Suppressor macrophage treated with lipopolysaccharide for 1 hour (primary cell): Measurements from ENCODE around the gene ZNF837.

Source experiments
- DNase-seq, 3 donors: peaks; one replicate each; pipeline ENCODE4 v3.0.0-alpha.2; 2020 to 2022

Gene ZNF837

GRCh38 chr19:58380662-58381459 is at the start of gene ZNF837:
TSS of gene ZNF837 (minus strand) at chr19:58381030. CDS start at chr19:58369332, 11,698 bp downstream.
- DNase-seq, result peak; percentile 99 to 100 (median 100)

DNA sequence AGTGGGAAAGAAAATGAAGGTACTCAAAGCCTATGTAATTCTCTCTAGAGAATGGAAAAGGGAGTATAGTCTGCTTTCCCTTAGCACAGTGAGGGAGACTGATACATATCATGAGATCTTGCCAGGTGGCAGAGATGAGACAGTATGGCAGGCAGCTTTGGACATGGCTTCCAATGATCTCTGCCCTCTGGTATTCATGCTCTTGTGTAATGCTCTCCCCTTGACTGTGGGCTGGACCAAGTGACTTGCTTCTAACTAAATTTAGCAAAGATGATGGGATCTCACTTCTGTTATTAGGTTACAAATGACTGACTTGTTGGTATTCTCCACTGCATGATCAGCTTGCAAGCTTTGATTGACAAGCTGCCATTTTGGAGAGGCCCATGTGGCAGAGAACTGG is 48.9 kb upstream of the ZNF837 start:
- no peak for DNase-seq

DNA sequence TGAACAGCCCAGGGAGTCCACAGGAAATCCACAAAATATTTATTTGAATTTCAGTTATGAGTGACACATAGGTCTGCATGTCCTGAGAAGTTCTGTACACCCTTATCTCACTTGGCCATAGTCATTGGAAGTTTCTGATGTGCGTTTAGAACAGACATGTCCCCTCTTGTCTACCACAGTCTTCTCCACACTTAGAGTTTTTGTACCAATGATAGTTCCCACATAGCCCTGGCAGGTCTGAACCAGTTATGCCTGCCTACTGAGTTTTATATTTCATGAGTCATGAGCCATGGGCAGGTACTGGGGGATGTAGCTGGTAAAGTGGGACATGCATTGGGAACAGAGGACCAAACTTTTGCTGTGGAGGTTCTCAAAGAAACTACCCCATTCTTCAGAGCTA is 47.8 kb upstream of the ZNF837 start:
- DNase-seq, result no peak

- DNase-seq, result no peak
Observed at GRCh38 chr19:58417071-58417470, 36.2 kb upstream of the ZNF837 start.

- DNase-seq, result no peak
Observed at GRCh38 chr19:58416604-58417003, 35.8 kb upstream of the ZNF837 start.

DNA sequence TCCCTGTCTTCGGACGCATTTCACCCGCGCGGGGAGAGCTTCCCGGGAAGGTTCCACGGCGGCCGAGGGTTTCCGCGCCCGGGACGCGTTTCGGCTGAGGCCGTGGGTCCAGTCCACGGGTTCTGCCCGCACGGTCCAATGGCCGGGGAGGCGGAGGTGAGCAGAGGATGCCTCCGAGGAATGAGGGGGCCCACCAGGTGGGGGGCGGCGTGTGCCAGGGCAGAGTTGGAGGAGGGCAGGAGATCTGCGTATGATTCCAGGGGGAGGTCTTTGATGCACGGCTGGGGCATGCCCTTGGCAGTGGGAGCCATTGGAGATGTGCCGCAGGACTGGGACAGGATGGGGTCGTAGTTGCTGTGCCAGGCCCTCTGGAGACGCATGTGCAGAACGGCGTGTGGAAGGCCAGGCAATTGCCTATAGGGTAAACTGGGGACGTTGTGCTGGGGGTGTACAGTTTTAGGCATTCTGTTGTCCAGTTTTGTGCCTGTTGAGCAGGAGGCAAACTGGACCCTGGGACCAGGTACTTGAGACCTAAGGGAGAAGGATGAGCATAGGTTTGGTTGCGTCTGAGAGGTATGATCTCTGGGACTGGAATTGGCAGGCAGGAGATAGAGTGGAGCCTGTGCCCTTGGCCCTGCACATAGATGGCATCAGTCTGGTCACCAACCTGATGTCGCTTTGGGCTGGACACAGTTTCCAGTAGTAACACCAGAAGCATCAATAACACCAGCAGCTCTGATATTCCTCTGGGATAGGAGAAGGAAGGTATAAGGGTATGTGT is 28.4 kb upstream of the ZNF837 start:
- DNase-seq, result peak in 1 of 3 donors; percentile 42

DNA sequence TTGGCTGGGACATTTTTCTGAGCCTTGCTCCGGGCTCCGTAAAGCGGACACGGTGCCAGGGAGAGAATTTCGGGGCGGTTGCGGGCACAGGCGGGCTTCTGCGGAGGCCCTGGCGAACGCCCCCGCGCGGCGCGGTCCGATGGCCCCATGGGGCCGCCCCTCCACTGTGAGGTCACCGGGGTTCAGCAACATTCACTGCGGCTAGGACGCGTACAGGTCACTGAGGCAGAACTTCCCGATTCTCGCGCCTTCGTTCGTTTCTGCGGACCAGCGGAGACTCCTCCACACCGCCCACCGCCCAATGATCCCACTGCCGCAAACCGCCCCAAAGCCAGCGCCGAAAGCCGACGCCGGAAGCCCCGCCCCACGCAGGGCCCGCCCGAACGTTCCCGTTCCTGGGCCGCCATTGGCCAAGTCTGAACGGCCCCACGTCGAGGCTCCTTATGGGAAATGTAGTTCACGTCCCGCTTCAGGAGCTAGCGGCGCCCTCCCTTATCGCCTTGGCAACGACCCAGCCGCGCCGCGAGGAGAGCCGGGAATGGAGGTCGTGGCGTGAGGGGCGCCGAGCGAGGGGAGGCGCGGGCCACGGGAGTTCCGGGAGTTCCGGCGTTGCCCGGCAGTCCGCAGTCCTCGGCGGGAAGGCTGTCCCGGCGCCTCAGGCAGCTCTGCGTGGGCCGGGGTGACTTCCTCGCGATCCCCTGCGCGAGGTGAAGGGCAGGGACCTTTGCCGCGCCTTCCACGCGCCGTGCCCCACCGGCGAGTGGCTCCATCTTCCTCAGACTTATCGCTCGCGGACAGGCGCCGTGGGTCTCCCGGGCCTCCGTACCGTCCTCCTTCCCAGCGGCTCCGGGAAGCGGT is 27.6 kb upstream of the ZNF837 start, which contains the start of gene ZNF584:
Gene ZNF584, plus strand, starts transcription at position 498 of the 858 bp plus-strand sequence. CDS start 499 bp downstream, outside the sequence.
- DNase-seq, result peak; percentile 96 to 98 (median 98)

- DNase-seq, result peak in 1 of 3 donors; percentile 14
Observed at GRCh38 chr19:58407658-58408151, 26.9 kb upstream of the ZNF837 start.

DNA sequence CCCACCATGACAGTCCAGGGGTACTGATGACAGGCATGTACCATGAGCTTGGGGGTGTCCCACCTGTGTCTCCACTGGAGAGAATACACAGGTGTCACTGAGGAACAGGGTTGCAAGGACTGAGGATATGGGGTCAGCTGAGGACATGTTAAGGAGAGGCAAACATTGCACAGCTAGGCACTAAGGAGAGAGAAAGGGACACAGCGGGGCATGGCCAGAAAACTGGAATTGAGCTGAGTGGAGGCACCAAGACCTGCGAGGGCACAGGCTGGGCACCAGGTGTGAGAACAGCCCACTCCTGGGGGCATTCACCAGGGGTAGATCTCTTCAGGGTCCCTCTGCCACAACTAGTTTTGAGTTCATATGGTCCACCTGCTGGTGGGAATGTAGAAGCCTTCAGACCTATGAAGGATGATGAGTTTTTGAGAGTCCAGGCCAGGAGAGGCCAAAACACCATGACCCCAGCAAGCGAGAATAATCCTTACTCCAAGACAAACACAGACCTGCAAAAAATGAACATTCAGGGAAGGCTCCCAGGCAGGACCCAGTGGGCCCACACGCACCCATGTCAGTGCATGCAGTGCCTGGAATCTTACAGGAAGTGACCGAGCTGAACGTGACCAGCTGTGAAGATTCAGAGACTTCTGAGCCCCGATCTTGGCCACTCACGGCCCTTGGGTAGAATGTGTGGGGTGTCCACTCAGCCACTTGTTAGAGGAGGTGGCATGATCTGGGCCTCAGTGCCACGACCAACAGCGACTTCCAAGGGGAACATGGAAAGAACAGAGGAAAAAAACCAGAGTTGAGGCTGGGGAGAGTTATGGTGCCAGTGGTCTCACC is 26.2 kb upstream of the ZNF837 start:
- DNase-seq, result peak in 2 of 3 donors; percentile 21 to 27

DNA sequence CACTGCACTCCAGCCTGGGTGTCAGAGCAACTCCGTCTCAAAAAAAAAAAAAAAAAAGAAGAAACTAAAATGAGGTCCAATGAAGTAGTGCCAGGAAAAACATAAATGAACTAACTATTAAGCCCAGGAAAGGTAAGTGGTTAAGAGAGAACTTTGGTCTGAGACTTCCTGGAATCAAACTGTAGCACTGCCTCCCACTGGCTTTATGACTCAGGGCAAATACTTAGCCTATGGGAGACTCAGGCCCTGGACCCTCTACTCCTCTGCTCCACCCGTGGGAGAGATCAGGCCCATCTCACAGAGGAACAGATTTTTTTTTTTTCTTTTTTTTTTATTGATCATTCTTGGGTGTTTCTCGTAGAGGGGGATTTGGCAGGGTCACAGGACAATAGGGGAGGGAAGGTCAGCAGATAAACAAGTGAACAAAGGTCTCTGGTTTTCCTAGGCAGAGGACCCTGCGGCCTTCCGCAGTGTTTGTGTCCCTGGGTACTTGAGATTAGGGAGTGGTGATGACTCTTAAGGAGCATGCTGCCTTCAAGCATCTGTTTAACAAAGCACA is 23.2 kb upstream of the ZNF837 start:
- peak in 1 of 3 donors; percentile 28 for DNase-seq

GRCh38 chr19:58401840-58402421 is 21.1 kb upstream of the ZNF837 start:
- no peak for DNase-seq

DNA sequence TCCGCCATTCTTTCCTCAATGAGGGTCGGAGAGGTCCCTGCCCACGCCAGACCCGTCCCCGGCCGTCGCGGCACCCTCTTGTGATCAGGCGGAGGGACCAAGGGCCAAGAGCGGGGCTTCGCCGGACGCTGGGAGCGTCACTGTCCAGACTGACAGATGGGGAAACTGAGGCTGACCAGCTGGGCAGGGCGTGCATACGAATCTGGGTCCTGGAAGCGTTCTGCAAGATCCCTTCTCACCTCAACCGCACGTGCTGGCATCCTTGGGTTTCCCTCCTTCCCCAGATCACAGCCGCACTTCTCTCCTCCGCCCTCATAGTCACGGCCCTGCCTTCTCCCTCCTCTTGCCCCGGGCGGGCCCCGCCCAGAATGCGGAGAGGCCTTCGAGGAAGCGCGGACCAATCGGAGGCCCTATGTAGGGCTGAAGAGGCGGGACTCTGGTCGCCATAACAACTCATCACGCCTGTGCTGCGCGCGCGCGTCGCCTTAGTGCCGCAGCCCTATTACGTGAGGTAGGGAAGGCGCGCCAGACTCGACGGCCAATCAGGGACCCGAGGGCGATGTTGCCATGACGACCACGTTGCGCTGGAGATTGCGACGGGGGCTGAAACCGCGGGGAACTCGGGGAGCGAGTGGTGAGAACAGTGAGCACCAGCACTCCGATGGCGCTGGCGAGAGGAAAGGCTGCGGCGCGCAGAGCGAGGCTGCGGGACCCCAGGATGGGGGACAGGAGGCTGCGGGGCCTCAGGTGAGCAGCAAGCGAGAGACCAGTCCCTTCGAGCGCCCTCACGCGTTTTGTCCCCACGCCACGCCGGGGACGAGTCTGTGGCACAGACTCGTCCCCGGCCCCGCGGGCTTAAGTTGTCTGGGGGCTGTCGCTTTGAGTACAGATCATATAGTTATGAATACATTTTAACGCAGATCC is 20.3 kb upstream of the ZNF837 start:
- DNase-seq, result peak; percentile 100

DNA sequence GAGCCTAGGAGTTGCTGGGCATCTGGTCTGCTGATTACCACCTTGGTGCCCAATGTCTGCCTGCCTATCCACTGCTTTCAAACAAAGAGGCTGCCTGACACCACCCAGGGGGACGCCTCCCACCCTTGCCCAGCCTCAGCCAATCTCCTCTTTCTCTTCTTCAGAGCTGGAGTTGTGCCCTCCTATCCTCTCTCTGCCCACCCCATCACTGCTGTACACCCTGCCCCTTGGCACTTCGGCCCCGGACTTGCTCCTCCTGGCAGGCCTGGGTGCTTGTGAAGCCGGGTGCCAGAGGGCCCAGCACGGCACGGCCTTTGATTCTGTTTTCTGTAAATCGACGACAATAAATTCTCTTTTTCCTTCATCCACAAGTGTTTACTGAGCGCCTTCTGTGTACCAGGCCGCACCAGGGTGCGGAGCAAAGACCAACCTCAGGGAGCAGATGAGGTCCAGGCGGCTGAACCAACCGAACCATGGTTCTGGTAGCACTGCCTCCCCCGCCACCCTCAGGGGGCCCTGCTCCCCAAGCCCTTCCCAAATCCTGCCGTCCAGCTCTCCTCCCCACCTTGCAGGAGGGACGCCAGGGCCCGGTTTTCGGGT is 19.6 kb upstream of the ZNF837 start:
- peak in 1 of 3 donors; percentile 16 for DNase-seq

GRCh38 chr19:58399903-58400302 is 19.1 kb upstream of the ZNF837 start:
- DNase-seq, result no peak

DNA sequence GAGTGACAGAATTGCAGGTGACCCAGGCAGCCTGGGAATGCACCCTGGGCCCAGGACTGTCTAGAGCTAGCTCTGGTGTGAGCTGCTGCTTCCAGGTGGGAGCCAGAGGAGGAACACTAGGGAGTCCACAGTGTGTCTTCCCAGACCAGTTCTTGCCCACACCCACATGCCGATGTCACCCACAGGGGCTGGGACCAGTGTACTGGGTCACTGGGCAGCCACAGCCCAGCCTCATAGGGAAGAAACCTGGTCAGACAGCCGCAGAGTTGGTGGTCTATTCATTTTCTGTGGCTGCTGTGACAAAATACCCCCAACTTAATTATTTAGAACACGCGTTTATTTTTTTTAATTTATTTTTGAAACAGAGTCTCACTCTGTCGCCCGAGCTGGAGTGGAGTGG is 17.7 kb upstream of the ZNF837 start:
- DNase-seq, result peak in 1 of 3 donors; percentile 9

DNA sequence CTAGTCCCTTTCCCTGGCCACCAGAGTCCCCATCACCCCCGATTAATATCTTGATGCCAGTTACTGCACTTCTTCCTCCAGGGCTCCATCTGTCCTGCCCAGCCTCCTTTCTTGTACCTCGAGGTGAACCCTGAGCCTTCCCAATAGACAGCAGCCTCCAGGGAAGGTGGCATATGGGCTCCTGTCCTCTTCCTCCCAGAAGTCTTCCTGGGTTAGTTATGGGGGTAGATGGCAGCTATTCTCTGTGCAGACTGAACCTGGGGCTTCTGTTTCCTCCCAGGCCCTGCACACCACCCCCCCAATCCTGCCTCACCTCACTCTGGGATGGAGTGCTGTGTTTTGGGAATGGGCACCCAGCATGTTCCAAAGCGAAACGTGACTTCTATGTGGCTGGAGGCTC is 17.3 kb upstream of the ZNF837 start:
- DNase-seq, result peak in 1 of 3 donors; percentile 8

DNA sequence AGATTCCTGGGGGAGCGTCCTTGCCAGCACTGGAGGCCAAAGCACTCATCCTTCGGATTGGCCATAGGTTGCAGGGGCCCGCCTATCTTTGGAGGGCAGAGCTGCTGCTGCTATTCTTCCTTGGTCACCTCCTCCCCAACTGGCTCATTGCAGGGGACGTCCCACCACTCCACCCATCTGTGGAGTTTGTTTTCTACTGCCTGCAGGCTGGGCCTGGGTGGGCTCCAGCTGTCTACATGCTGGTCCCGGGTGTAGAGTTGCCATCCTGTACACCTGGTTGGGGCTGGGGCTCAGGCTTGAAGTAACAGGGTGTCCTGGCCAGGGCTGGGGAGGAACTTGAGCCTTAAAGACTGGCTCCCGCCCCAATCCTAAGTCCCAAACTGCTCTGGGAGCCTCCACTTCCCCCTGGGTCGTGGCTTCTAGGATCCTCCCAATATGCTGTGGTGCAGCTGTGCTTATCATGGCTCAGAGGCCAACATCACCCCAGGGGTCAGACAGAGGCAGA is 16.8 kb upstream of the ZNF837 start:
- peak in 1 of 3 donors; percentile 15 for DNase-seq

DNA sequence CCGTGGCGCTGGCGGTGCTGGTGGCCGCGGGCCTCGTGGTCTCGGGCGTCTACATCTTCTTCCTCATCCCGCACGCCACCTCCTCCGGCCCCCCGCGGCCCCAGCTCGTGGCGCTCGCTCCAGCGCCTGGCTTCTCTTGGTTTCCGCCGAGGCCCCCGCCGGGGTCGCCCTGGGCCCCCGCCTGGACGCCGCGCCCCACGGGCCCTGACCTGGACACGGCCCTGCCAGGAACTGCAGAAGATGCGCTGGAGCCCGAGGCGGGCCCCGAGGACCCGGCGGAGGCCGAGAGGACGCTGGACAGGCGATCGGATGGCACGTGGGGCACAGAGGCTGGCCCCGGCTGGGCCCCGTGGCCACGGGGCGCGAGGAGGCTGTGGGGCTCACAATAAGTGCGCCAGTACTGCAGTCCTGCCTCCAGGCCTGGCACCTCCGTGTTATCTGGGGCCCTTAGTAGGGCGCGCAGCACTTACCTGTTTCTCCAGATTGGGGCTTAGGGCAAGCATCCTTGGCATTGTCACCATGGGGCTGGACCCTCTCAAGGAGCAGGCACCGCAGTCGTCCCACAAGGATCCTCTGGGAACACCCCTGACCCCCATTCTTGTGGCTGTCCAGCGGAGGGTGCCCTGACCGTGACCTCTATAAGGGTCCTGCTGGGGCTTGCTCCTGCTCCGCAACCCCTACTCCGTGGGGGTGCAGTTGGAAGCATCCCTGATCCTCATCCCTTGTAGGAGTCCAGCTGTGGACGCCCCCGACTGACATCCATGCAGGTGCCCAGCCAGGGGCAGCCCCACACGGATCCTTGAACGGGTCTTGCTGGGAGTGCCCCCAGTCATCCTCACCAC is 16.1 kb upstream of the ZNF837 start:
- DNase-seq, result peak in 1 of 3 donors; percentile 18
